OCI-LY7 (cell line): ENCODE measurements around the gene ACBD6. TPM values are rescaled to one million over a fixed set of nuclear protein-coding genes. Genes with fewer than 3 reads are reported as not detected.

Experiments
- BruUV-seq: library from RNA; stranded (reverse); fragments of 400-500 nt; replicated peaks from 2 replicates; lab custom pipeline; 2021; lab: Mats Ljungman, UMichigan
- CTCF ChIA-PET: fragments of 300-600 bp; sonication (Branson Sonifier 250); formaldehyde crosslinking; loops from one replicate; lab custom pipeline; 2022; ENCODE audit warnings: antibody characterized with exemption; ENCODE audit not compliant: unreplicated experiment; lab: Charles Lee
- POLR2A ChIA-PET: fragments of 300-600 bp; sonication (Branson Sonifier 250); formaldehyde crosslinking; loops from one replicate; lab custom pipeline; 2022; ENCODE audit warnings: antibody characterized with exemption; lab: Charles Lee
- DNase-seq: peaks from one replicate; pipeline ENCODE4 v3.0.0-alpha.2; 2015; ENCODE audit warnings: low spot score
- H2AFZ ChIP-seq: fragments of 200-600 bp; sonication (generic), shearing (Covaris generic); 2 replicates; pipeline ENCODE4 v1.6.1; 2014; ENCODE audit warnings: mild to moderate bottlenecking, antibody characterized with exemption, low read length, moderate library complexity
- H3K27ac ChIP-seq: fragments of 200-600 bp; sonication (generic); 2 replicates; pipeline ENCODE4 v1.5.1; 2014; ENCODE audit warnings: mixed run types, low read depth, mild to moderate bottlenecking, moderate library complexity, low read length, inconsistent platforms; ENCODE audit not compliant: poor library complexity, severe bottlenecking
- H3K36me3 ChIP-seq: fragments of 200-600 bp; sonication (generic); 2 replicates; pipeline ENCODE4 v1.6.1; 2014; ENCODE audit warnings: mild to moderate bottlenecking, antibody characterized with exemption, low read length, moderate library complexity, mixed read lengths; ENCODE audit not compliant: insufficient read depth
- H3K4me1 ChIP-seq: fragments of 200-600 bp; sonication (generic); 2 replicates; pipeline ENCODE4 v1.5.1; 2014; ENCODE audit warnings: mild to moderate bottlenecking, low read length; ENCODE audit not compliant: insufficient read depth, poor library complexity, severe bottlenecking
- H3K4me2 ChIP-seq: fragments of 200-600 bp; sonication (generic); 2 replicates; pipeline ENCODE4 v1.6.1; 2014; ENCODE audit warnings: mild to moderate bottlenecking, low read length
- H3K4me3 ChIP-seq: fragments of 200-600 bp; sonication (generic); 2 replicates; pipeline ENCODE4 v1.5.1; 2014; ENCODE audit warnings: mild to moderate bottlenecking, low read depth, low read length; ENCODE audit not compliant: poor library complexity, severe bottlenecking
- H3K79me2 ChIP-seq: fragments of 200-600 bp; sonication (generic); 2 replicates; pipeline ENCODE4 v1.6.1; 2016; ENCODE audit warnings: low read depth, mild to moderate bottlenecking, low read length, moderate library complexity, mixed read lengths; ENCODE audit not compliant: insufficient read depth
- H3K9me2 ChIP-seq: fragments of 200-600 bp; sonication (generic); 2 replicates; pipeline ENCODE4 v1.6.1; 2016; ENCODE audit warnings: mild to moderate bottlenecking, low read length, mixed read lengths; ENCODE audit not compliant: insufficient read depth
- H3K9me3 ChIP-seq: fragments of 200-600 bp; sonication (generic); 2 replicates; pipeline ENCODE4 v1.6.1; 2014; ENCODE audit warnings: mild to moderate bottlenecking, mixed run types, low read length, mixed read lengths
- H4K20me1 ChIP-seq: fragments of 200-600 bp; sonication (generic); 2 replicates; pipeline ENCODE4 v1.6.1; 2014; ENCODE audit warnings: mild to moderate bottlenecking, antibody characterized with exemption, low read length, moderate library complexity, mixed read lengths; ENCODE audit not compliant: insufficient read depth
- CTCF ChIP-seq: fragments of 200-600 bp; sonication (generic); conservative IDR thresholded peaks from 2 replicates; pipeline ENCODE4 v1.5.1; 2014; ENCODE audit warnings: mild to moderate bottlenecking, antibody characterized with exemption, low read length, moderate library complexity, mixed read lengths
- EZH2phosphoT487 ChIP-seq: fragments of 200-600 bp; sonication (generic); IDR thresholded peaks from 2 replicates; pipeline ENCODE4 v1.6.1; 2018; ENCODE audit warnings: low read depth, borderline replicate concordance, mild to moderate bottlenecking, mixed run types, antibody characterized with exemption, low read length, moderate library complexity, mixed read lengths
- intact Hi-C: fragments of 100-400 bp; cut with micrococcal nuclease; formaldehyde crosslinking; loops from one replicate; pipeline ENCODE4 v1.10.0; 2022; ENCODE audit not compliant: unreplicated experiment
- total RNA-seq, 2 experiments: library from RNA; depleted of rRNA in 1 of 2; stranded (reverse); fragments of >200 nt in 1 of 2; shearing (Covaris generic) in 1 of 2; gene quantifications; 2 replicates each; pipeline ENCODE4 v1.2.3, GENCODE V29; 2014 to 2022

ACBD6 gene
- total RNA-seq, 2 experiments from 2014 or later, result 61.2 to 78.4 TPM

- Histone ChIP-seq H3K79me2 (no peaks in the 10 kb centered on the region), H2AFZ (no peak overlapping the region), H3K36me3 (no peaks in the 10 kb centered on the region), H3K9me2 (no peaks in the 10 kb centered on the region), H3K9me3 (no peaks in the 10 kb centered on the region), H3K4me1 (no peaks in the 10 kb centered on the region), H4K20me1 (no peaks in the 10 kb centered on the region), H3K27ac (no peak overlapping the region), H3K4me2 (no peak overlapping the region), H3K4me3 (no peak overlapping the region)
- TF ChIP-seq EZH2phosphoT487 (no peak), CTCF (no peak)
- intact Hi-C loops, result no loop called here
- POLR2A ChIA-PET, result no interaction called here
- CTCF ChIA-PET, result no interaction called here
- no peak for DNase-seq
- no TSS peak for BruUV-seq
Measured at GRCh38 chr1:180542113-180542837, 39.9 kb upstream of the ACBD6 start.

- H3K4me1 ChIP-seq, result no peaks in the 10 kb centered on the region
- no peaks in the 10 kb centered on the region for H3K9me2 ChIP-seq
- no peaks in the 10 kb centered on the region for H3K9me3 ChIP-seq
- no peaks in the 10 kb centered on the region for H4K20me1 ChIP-seq
- CTCF ChIA-PET, result no interaction called here
- no peaks in the 10 kb centered on the region for H3K36me3 ChIP-seq
- no peak overlapping the region for H3K4me3 ChIP-seq
- TF ChIP-seq EZH2phosphoT487 (no peak), CTCF (no peak)
- no peak for DNase-seq
- H3K4me2 ChIP-seq, result no peak overlapping the region
- no TSS peak for BruUV-seq
- POLR2A ChIA-PET, result no interaction called here
- no peaks in the 10 kb centered on the region for H3K79me2 ChIP-seq
- H3K27ac ChIP-seq, result no peak overlapping the region
- intact Hi-C loops, result no loop called here
- H2AFZ ChIP-seq, result no peak overlapping the region
Measured at GRCh38 chr1:180540697-180541594, 38.6 kb upstream of the ACBD6 start.
